ENCODE measurements around the gene MBTD1. TPM values are rescaled to one million over a fixed set of nuclear protein-coding genes. Genes with fewer than 3 reads are reported as not detected.

The MBTD1 gene
- total and polyA plus RNA-seq, 9 of the 15 experiments (the other 6 are each of a cell fraction or from before 2014, with no cell fraction given), result 2.1 to 26.3 (median 13.3) TPM

DNA sequence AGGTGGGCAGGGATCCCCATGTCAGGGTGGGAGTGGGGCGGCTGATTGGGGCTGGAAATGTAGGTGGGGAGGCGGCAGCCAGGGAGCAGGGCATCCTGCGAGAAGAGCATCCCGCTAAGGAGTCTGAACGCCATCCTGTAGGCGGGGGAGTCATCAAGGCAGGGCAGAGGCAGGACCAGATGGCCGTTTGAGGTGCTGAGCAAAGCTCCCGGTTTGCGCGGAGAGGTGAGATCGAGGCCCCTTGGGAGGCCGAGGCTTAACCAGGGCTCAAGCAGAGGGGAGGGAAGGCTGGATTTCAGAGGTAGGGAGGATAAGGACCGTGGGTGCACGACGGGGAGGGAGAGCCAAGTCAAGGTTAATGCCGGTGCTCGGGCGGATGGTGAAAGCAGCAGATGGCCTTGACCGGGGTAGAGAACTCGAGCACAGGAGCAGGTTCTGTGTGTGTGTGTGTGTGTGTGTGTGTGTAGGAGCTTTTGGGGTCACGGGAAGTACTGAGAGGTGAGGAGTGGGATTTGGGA lies 94.1 kb downstream of the MBTD1 start (continued):
- TF ChIP-seq, protein P1, sequence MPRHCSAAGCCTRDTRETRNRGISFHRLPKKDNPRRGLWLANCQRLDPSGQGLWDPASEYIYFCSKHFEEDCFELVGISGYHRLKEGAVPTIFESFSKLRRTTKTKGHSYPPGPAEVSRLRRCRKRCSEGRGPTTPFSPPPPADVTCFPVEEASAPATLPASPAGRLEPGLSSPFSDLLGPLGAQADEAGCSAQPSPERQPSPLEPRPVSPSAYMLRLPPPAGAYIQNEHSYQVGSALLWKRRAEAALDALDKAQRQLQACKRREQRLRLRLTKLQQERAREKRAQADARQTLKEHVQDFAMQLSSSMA (CRISPR knock-in tag; IDR thresholded peaks at IDR 0.05), result no peak
- TF ChIP-seq, protein P2, sequence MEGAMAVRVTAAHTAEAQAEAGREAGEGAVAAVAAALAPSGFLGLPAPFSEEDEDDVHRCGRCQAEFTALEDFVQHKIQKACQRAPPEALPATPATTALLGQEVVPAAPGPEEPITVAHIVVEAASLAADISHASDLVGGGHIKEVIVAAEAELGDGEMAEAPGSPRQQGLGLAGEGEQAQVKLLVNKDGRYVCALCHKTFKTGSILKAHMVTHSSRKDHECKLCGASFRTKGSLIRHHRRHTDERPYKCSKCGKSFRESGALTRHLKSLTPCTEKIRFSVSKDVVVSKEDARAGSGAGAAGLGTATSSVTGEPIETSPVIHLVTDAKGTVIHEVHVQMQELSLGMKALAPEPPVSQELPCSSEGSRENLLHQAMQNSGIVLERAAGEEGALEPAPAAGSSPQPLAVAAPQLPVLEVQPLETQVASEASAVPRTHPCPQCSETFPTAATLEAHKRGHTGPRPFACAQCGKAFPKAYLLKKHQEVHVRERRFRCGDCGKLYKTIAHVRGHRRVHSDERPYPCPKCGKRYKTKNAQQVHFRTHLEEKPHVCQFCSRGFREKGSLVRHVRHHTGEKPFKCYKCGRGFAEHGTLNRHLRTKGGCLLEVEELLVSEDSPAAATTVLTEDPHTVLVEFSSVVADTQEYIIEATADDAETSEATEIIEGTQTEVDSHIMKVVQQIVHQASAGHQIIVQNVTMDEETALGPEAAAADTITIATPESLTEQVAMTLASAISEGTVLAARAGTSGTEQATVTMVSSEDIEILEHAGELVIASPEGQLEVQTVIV (CRISPR knock-in tag; IDR thresholded peaks at IDR 0.05; ENCODE audit: borderline replicate concordance), result no peak
- TF ChIP-seq, protein P3, sequence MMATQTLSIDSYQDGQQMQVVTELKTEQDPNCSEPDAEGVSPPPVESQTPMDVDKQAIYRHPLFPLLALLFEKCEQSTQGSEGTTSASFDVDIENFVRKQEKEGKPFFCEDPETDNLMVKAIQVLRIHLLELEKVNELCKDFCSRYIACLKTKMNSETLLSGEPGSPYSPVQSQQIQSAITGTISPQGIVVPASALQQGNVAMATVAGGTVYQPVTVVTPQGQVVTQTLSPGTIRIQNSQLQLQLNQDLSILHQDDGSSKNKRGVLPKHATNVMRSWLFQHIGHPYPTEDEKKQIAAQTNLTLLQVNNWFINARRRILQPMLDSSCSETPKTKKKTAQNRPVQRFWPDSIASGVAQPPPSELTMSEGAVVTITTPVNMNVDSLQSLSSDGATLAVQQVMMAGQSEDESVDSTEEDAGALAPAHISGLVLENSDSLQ (IDR thresholded peaks at IDR 0.05), result no peak
- TF ChIP-seq, protein P4, sequence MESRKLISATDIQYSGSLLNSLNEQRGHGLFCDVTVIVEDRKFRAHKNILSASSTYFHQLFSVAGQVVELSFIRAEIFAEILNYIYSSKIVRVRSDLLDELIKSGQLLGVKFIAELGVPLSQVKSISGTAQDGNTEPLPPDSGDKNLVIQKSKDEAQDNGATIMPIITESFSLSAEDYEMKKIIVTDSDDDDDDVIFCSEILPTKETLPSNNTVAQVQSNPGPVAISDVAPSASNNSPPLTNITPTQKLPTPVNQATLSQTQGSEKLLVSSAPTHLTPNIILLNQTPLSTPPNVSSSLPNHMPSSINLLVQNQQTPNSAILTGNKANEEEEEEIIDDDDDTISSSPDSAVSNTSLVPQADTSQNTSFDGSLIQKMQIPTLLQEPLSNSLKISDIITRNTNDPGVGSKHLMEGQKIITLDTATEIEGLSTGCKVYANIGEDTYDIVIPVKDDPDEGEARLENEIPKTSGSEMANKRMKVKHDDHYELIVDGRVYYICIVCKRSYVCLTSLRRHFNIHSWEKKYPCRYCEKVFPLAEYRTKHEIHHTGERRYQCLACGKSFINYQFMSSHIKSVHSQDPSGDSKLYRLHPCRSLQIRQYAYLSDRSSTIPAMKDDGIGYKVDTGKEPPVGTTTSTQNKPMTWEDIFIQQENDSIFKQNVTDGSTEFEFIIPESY (CRISPR knock-in tag; IDR thresholded peaks at IDR 0.05), result 0 out of 2 replicates have a peak, but pooled peaks have one; percentile 9
- TF ChIP-seq EZH2 (IDR thresholded peaks at IDR 0.05; ENCODE audit: borderline replicate concordance, low read depth, low read length) (no peak), NR2C2 (CRISPR knock-in tag; IDR thresholded peaks at IDR 0.05) (no peak), NR2C2 (tag; IDR thresholded peaks at IDR 0.05) (no peak), TBP (optimal IDR thresholded peaks at IDR 0.05; ENCODE audit: low read depth, low read length) (no peak), STAT5B (CRISPR knock-in tag; IDR thresholded peaks at IDR 0.05) (no peak)
- TF ChIP-seq, protein P5, sequence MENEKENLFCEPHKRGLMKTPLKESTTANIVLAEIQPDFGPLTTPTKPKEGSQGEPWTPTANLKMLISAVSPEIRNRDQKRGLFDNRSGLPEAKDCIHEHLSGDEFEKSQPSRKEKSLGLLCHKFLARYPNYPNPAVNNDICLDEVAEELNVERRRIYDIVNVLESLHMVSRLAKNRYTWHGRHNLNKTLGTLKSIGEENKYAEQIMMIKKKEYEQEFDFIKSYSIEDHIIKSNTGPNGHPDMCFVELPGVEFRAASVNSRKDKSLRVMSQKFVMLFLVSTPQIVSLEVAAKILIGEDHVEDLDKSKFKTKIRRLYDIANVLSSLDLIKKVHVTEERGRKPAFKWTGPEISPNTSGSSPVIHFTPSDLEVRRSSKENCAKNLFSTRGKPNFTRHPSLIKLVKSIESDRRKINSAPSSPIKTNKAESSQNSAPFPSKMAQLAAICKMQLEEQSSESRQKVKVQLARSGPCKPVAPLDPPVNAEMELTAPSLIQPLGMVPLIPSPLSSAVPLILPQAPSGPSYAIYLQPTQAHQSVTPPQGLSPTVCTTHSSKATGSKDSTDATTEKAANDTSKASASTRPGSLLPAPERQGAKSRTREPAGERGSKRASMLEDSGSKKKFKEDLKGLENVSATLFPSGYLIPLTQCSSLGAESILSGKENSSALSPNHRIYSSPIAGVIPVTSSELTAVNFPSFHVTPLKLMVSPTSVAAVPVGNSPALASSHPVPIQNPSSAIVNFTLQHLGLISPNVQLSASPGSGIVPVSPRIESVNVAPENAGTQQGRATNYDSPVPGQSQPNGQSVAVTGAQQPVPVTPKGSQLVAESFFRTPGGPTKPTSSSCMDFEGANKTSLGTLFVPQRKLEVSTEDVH (IDR thresholded peaks at IDR 0.05; ENCODE audit: low read depth, partially characterized antibody), result no peak
- TF ChIP-seq, protein P6, sequence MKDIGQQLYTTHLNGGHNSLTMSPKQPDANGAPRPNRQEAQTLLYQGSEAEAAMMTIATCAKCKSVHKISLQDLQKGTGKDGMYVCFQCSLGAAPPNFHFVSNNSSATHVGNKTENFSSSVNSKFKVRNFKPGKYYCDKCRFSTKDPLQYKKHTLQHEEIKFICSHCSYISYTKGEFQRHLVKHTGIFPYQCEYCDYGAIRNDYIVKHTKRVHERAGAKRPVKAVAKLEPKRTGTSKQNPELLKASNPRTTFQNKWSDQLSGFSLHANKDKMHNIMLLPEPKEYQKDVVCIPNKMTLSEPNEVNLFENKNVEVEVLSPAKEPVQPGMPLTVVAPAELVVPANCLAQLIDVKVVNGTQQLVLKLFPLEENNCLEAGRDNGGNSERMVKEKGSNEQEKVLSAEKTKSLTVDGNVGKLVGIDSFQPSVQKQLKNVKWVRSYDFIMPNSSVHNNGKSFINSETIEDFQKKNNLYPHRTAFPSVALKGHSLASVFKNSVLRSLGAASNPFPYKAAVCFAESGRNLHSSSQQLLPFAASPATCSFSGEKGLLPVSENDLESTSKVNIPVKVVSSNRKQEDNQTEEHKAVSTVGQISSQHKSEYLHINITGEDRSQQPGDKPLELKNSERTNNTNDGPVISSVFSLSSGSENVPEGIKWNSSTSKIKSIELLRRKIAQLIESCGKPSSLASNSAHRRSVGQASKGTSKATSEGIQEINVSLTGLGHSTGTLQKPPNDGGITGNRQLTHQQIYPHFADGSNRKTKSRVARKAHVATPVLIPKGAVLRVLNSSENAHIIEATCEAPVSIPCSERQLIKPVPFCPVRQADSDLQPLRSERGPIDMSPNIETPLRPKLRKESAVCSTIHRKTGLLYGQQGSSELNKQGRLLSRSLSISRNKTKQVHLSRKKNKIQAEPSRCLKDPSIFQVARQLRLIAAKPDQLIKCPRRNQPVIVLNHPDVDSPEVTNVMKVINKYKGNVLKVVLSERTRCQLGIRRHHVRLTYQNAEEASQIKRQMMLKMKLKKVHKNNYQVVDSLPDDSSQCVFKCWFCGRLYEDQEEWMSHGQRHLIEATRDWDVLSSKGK (CRISPR knock-in tag; IDR thresholded peaks at IDR 0.05), result no peak
- TF ChIP-seq, protein P7, sequence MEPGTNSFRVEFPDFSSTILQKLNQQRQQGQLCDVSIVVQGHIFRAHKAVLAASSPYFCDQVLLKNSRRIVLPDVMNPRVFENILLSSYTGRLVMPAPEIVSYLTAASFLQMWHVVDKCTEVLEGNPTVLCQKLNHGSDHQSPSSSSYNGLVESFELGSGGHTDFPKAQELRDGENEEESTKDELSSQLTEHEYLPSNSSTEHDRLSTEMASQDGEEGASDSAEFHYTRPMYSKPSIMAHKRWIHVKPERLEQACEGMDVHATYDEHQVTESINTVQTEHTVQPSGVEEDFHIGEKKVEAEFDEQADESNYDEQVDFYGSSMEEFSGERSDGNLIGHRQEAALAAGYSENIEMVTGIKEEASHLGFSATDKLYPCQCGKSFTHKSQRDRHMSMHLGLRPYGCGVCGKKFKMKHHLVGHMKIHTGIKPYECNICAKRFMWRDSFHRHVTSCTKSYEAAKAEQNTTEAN (CRISPR knock-in tag; IDR thresholded peaks at IDR 0.05), result no peak
